Cardiac muscle cell (in vitro differentiated cells and primary cell): ENCODE results near the gene MERTK. TPM values are rescaled to one million over a fixed set of nuclear protein-coding genes. Genes with fewer than 3 reads are reported as not detected.
A peak's percentile ranks its signal among the peaks of the same experiment; 100 is the strongest.
"Not testable (repeated sequence)": the region's sequence is repeated elsewhere in the genome, so short reads cannot be mapped to it uniquely, and the experiment has no call there.

Experiments used
- DNase-seq, 2 donors: peaks; one replicate each; pipeline versions ENCODE4 v3.0.0 to v3.0.0-alpha.2; 2010 to 2017; ENCODE audit warnings: low read depth in 1 of 2, low spot score in 1 of 2
- H3K27ac ChIP-seq: fragments of 200-600 bp; sonication (generic); 2 replicates; pipeline ENCODE4 v1.5.1; 2016
- H3K27me3 ChIP-seq: fragments of 200-600 bp; sonication (generic); 2 replicates; pipeline ENCODE4 v1.6.0; 2016; ENCODE audit warnings: control low read depth
- H3K36me3 ChIP-seq: fragments of 200-600 bp; sonication (generic); 2 replicates; pipeline ENCODE4 v1.5.1; 2016; ENCODE audit warnings: control low read depth
- H3K4me1 ChIP-seq: fragments of 200-600 bp; sonication (generic); 2 replicates; pipeline ENCODE4 v1.8.1; 2017; ENCODE audit warnings: low read depth, mild to moderate bottlenecking, mixed run types
- H3K4me3 ChIP-seq: fragments of 200-600 bp; sonication (generic); 2 replicates; pipeline ENCODE4 v1.5.1; 2016; ENCODE audit warnings: mild to moderate bottlenecking
- H3K9me3 ChIP-seq: fragments of 200-600 bp; sonication (generic); 2 replicates; pipeline ENCODE4 v1.5.1; 2017; ENCODE audit warnings: low read depth, mild to moderate bottlenecking, control low read depth
- polyA plus RNA-seq: library from polyadenylated mRNA; unstranded; fragments of >200 nt; fragmentation: Nextera tagmentation; extraction: Ambion mirVana; gene quantifications from 2 replicates; pipeline ENCODE4 v1.2.1, GENCODE V29; 2016
- total RNA-seq: library from RNA; depleted of rRNA; stranded (reverse); fragments of >200 nt; gene quantifications from 2 replicates; pipeline ENCODE4 v1.2.3, GENCODE V29; 2016
- TF ChIP-seq, protein P1 (sequence below): IDR thresholded peaks from 2 replicates; pipeline ENCODE4 v1.5.1; 2012; ENCODE audit warnings: low read depth, mild to moderate bottlenecking, low read length

The MERTK gene
- total RNA-seq (3.8 and 8.7 TPM in 2 replicates), polyA plus RNA-seq (4.5 and 4.9 TPM in 2 replicates)

- Histone ChIP-seq H3K9me3 (no peaks in the 10 kb centered on the region), H3K27me3 (peaks cover 7% of the 10 kb centered on the region), H3K4me3 (peak within 1 kb of the TSS; percentile 90), H3K36me3 (no peaks in the 10 kb centered on the region), H3K4me1 (peaks cover 3% of the 10 kb centered on the region), H3K27ac (peak within 1 kb of the TSS; percentile 63)
- peak; percentile 87 to 95 for DNase-seq
- TF ChIP-seq, protein P1, sequence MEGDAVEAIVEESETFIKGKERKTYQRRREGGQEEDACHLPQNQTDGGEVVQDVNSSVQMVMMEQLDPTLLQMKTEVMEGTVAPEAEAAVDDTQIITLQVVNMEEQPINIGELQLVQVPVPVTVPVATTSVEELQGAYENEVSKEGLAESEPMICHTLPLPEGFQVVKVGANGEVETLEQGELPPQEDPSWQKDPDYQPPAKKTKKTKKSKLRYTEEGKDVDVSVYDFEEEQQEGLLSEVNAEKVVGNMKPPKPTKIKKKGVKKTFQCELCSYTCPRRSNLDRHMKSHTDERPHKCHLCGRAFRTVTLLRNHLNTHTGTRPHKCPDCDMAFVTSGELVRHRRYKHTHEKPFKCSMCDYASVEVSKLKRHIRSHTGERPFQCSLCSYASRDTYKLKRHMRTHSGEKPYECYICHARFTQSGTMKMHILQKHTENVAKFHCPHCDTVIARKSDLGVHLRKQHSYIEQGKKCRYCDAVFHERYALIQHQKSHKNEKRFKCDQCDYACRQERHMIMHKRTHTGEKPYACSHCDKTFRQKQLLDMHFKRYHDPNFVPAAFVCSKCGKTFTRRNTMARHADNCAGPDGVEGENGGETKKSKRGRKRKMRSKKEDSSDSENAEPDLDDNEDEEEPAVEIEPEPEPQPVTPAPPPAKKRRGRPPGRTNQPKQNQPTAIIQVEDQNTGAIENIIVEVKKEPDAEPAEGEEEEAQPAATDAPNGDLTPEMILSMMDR: peak; percentile 69
These were observed at the start of gene MERTK for GRCh38 chr2:111897924-111898702. TSS of gene MERTK (plus strand) at chr2:111898607. CDS start at chr2:111898736, 129 bp downstream.

- H3K27ac ChIP-seq, H3K4me1 ChIP-seq, H3K27me3 ChIP-seq, H3K9me3 ChIP-seq, H3K36me3 ChIP-seq, H3K4me3 ChIP-seq: not testable (repeated sequence)
- DNase-seq: peak; percentile 43 to 54
- TF ChIP-seq, protein P1: peak; percentile 46
These were observed 47.8 kb upstream of the MERTK start for GRCh38 chr2:111850646-111851045.

DNA sequence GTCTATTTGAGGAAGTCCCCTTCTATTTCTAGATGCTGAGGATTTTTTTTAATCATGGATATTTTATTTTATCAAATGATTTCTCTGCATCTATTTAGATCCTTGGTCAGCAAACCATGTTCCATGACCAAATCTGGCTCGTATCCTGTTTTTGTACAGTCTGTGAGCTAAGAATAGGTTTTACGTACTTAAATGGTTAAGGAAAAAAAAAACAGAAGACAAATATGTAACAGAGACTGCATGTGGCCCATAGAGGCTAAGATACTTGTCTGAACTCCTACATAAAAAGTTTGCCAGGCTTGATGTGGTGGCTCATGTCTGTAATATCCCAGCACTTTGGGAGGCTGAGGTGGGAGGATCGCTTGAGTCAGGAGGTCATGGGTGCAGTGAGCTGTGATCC, 45.9 kb upstream of the MERTK start:
- not testable (repeated sequence) for H3K36me3 ChIP-seq, H3K27me3 ChIP-seq, H3K9me3 ChIP-seq, H3K4me1 ChIP-seq, H3K27ac ChIP-seq, H3K4me3 ChIP-seq, DNase-seq

- H3K9me3 ChIP-seq, H3K27me3 ChIP-seq, H3K36me3 ChIP-seq, H3K27ac ChIP-seq, H3K4me3 ChIP-seq, DNase-seq, H3K4me1 ChIP-seq: not testable (repeated sequence)
These were observed 38.4 kb upstream of the MERTK start for GRCh38 chr2:111860005-111860404.

GRCh38 chr2:111865124-111865523, 33.3 kb upstream of the MERTK start:
- DNase-seq, H3K36me3 ChIP-seq: not testable (repeated sequence)

DNA sequence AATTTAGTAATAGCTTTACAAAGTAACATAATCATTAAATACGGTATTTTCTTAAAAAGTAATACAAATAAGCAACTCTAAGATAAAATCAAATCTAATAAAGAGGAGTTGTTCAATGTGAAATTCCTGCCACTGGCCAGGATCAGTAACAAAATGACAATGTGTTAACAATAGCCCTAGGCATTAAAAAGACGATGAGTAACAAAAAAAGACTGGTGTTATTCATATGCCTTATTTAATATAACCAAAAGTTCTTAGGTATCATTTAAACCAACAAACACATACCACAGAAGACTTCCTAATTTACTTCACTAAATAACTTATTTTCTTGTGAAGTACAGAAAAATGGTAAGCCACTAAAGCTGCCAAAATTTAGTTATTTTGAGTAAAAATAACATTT, 25.6 kb upstream of the MERTK start:
- not testable (repeated sequence) for H3K27ac ChIP-seq, H3K9me3 ChIP-seq, H3K36me3 ChIP-seq, H3K4me3 ChIP-seq, H3K27me3 ChIP-seq, DNase-seq, H3K4me1 ChIP-seq

More at GRCh38 chr2:111865124-111865523, 33.3 kb upstream of the MERTK start:
- not testable (repeated sequence) for H3K9me3 ChIP-seq, H3K27me3 ChIP-seq, H3K4me1 ChIP-seq, H3K4me3 ChIP-seq, H3K27ac ChIP-seq

- TF ChIP-seq, protein P1: no peak
- peaks cover 3% of the 10 kb centered on the region for H3K4me1 ChIP-seq
- peak; percentile 83 to 93 for DNase-seq
- no peaks in the 10 kb centered on the region for H3K9me3 ChIP-seq
- peak within 1 kb of the TSS; percentile 92 for H3K27ac ChIP-seq
- H3K27me3 ChIP-seq: no peaks in the 10 kb centered on the region
- H3K36me3 ChIP-seq: peaks cover 2% of the 10 kb centered on the region
- H3K4me3 ChIP-seq: peak within 1 kb of the TSS; percentile 94
These were observed 14.5 kb upstream of the MERTK start, which contains the start of gene ANAPC1 for GRCh38 chr2:111883661-111884591. TSS of gene ANAPC1 (minus strand) at chr2:111884193. CDS start at chr2:111880825, 3,368 bp downstream.
